Esophagus muscularis mucosa (tissue), 4 donors: Measurements from ENCODE around the gene LRRC30. TPM values are rescaled to one million over a fixed set of nuclear protein-coding genes. Genes with fewer than 3 reads are reported as not detected.

Experiments
- DNase-seq: peaks from one replicate; pipeline ENCODE4 v3.0.0-alpha.2; 2017; ENCODE audit errors: extremely low spot score
- H3K27ac ChIP-seq, 4 donors: fragments of 200-600 bp; sonication (generic); replicated peaks in 1 of 4; 1 replicate in 3 of 4; 2 replicates in 1 of 4; pipeline ENCODE4 v1.5.1; 2016 to 2019; ENCODE audit warnings: mild to moderate bottlenecking in 1 of 4
- H3K27me3 ChIP-seq, 4 donors: fragments of 200-600 bp; sonication (generic); one replicate each; pipeline versions ENCODE4 v1.5.1 to v1.6.0; 2016 to 2019
- H3K36me3 ChIP-seq, 4 donors: fragments of 200-600 bp; sonication (generic); one replicate each; pipeline ENCODE4 v1.5.1; 2016 to 2019
- H3K4me1 ChIP-seq, 4 donors: fragments of 200-600 bp; sonication (generic); one replicate each; pipeline ENCODE4 v1.5.1; 2016 to 2019
- H3K4me3 ChIP-seq, 4 donors: fragments of 200-600 bp; sonication (generic); 1 replicate in 2 of 4; 2 replicates in 2 of 4; pipeline ENCODE4 v1.5.1; 2016 to 2019; ENCODE audit warnings: mild to moderate bottlenecking in 4 of 4, moderate library complexity in 1 of 4
- H3K9me3 ChIP-seq, 4 donors: fragments of 200-600 bp; sonication (generic); 1 replicate in 3 of 4; 2 replicates in 1 of 4; pipeline ENCODE4 v1.5.1; 2016 to 2019
- EP300 ChIP-seq: sonication (generic); formaldehyde crosslinking; IDR thresholded peaks from one replicate; pipeline ENCODE4 v1.6.1; 2017; ENCODE audit warnings: antibody characterized with exemption
- POLR2A ChIP-seq: fragments of 450-650 bp; IDR thresholded peaks from one replicate; pipeline ENCODE4 v1.6.1; 2017; ENCODE audit warnings: antibody characterized with exemption, moderate library complexity, mild to moderate bottlenecking, low read depth
- POLR2AphosphoS5 ChIP-seq, 2 donors: sonication (generic); formaldehyde crosslinking; IDR thresholded peaks; one replicate each; pipeline ENCODE4 v1.6.1; 2017; ENCODE audit warnings: antibody characterized with exemption in 2 of 2
- WGBS: methylation state at CpG from one replicate; pipeline ENCODE4 v1.1.5; 2018; 5-methylcytosine and 5-hydroxymethylcytosine counted together
- intact Hi-C: fragments of 100-400 bp; cut with DNase I; formaldehyde crosslinking; loops from one replicate; pipeline ENCODE4 v1.15.1; 2023
- total RNA-seq, 4 donors: library from RNA; depleted of rRNA; stranded (reverse); fragments of >200 nt; gene quantifications; one replicate each; pipeline versions ENCODE4 v1.1.0 to v1.2.1, GENCODE V29; 2016
- TF ChIP-seq, protein P1 (sequence below), 3 experiments: fragments of 200-600 bp in 2 of 3; fragments of 450-650 bp in 1 of 3; sonication (generic) in 2 of 3; IDR thresholded peaks; one replicate each; pipeline ENCODE4 v1.5.1; 2017 to 2019; ENCODE audit warnings: antibody characterized with exemption in 3 of 3, mild to moderate bottlenecking in 2 of 3, moderate library complexity in 1 of 3

Gene LRRC30
- not detected for total RNA-seq

DNA sequence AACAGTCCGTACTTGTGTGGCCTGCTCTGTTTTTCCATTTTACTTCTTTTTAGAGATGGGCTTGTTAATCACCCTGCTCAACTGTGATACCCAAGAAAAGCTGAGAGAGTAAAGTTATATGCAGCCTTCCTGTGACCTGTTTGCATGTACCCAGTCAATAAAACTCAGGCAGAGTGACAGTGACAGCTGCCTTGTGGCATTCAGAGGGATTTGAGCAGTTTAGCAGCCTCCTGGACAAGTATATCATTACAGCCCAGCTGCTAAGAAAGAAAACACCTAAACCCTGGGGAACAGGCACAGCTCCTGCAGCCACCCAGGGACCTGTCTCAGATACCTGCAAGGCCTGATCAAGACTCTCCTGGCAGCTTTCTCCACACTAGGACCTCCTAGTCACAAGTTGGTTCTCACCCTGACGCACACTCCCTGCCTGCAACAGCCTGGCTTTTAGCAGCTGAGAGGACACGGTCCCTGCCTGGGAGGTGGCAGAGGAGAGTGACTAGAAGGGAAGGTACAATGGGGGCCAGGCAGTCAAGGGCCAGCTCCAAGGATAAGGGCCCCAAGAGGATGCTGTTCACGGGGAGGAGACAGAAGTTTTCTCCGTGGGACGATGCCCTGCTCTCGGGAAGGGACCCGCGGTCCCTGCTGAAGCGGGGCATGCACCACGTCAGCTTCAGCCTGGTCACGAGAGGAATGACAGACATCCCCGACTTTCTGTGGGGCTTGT lies at the start of gene LRRC30:
Gene LRRC30 (plus strand): TSS at position 464 of the 724 bp plus-strand sequence. CDS start 50 bp downstream, at position 514.
- Histone ChIP-seq H3K4me1 (peaks cover 0 to 15% (median 0%) of the 10 kb centered on the region in 4 donors), H3K27ac (no peak within 1 kb of the TSS), H3K36me3 (no peaks in the 10 kb centered on the region), H3K27me3 (peaks cover 0 to 6% (median 0%) of the 10 kb centered on the region in 4 donors), H3K4me3 (no peak within 1 kb of the TSS), H3K9me3 (no peaks in the 10 kb centered on the region)
- intact Hi-C loops: no loop called here
- WGBS: 92% methylated on average over 13 of the region's 13 CpGs
- TF ChIP-seq POLR2AphosphoS5 (IDR thresholded peaks at IDR 0.05) (no peak), POLR2A (peak; percentile 25)
- no peak for DNase-seq

DNA sequence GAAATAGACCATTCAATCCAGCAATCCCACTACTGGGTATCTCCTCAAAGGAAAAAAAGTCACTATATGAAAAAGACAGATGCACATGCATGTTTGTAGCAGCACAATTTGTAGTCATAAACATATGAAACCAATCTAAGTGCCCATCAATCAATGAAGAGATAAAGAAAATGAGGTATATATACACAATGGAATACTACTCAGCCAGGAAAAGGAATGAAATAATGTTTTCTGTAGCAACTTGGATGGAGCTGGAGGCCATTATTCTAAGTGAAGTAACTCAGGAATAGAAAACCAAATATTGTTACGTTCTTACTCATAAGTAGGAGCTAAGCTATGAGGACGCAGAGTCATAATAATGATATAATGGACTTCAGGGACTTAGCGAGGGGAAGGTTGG lies 45.2 kb upstream of the LRRC30 start:
- TF ChIP-seq, protein P1, sequence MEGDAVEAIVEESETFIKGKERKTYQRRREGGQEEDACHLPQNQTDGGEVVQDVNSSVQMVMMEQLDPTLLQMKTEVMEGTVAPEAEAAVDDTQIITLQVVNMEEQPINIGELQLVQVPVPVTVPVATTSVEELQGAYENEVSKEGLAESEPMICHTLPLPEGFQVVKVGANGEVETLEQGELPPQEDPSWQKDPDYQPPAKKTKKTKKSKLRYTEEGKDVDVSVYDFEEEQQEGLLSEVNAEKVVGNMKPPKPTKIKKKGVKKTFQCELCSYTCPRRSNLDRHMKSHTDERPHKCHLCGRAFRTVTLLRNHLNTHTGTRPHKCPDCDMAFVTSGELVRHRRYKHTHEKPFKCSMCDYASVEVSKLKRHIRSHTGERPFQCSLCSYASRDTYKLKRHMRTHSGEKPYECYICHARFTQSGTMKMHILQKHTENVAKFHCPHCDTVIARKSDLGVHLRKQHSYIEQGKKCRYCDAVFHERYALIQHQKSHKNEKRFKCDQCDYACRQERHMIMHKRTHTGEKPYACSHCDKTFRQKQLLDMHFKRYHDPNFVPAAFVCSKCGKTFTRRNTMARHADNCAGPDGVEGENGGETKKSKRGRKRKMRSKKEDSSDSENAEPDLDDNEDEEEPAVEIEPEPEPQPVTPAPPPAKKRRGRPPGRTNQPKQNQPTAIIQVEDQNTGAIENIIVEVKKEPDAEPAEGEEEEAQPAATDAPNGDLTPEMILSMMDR (IDR thresholded peaks at IDR 0.05): no peak
- TF ChIP-seq EP300 (no peak), POLR2A (no peak), POLR2AphosphoS5 (IDR thresholded peaks at IDR 0.05) (no peak)
- no peak overlapping the region for H3K4me3 ChIP-seq
- WGBS: 92% methylated on average over 3 of the region's 3 CpGs
- no peak for DNase-seq
- H3K27me3 ChIP-seq: no peaks in the 10 kb centered on the region
- intact Hi-C loops: no loop called here
- H3K9me3 ChIP-seq: peaks cover 0 to 4% (median 2%) of the 10 kb centered on the region in 4 donors
- no peak overlapping the region for H3K27ac ChIP-seq
- H3K36me3 ChIP-seq: no peaks in the 10 kb centered on the region
- H3K4me1 ChIP-seq: no peaks in the 10 kb centered on the region

DNA sequence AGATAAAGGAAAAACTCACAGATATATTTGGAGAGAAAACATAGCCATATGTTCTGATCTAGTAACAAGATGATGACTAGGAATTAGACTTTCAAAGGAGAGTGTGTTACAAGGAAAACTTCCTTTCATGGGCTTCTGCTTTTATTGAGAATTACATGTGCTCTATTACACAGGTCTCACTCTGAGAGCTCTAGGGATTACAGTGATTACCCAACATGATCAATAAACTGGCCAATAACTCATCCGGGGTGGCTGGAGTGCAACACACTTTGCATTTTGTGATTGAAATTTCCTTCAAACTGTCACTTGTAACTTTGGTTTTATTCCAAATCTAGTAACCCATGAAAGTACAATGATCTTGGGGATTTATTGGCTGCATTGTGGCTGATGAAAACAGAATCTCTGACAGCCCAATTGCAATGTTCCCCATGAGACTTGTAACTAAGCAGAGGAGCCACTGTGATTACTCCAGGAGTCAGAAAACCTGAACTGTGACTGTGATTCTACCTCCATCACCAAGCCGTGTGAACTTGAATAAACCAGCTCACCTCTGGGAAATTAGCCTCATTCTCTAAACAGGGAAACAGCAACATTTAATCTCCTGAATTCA lies 40.2 kb upstream of the LRRC30 start:
- no peaks in the 10 kb centered on the region for H3K4me1 ChIP-seq
- 75% methylated on average over 2 of the region's 2 CpGs for WGBS
- H3K9me3 ChIP-seq: no peaks in the 10 kb centered on the region
- no peaks in the 10 kb centered on the region for H3K36me3 ChIP-seq
- intact Hi-C loops: no loop called here
- DNase-seq: no peak
- no peak overlapping the region for H3K27ac ChIP-seq
- no peaks in the 10 kb centered on the region for H3K27me3 ChIP-seq
- H3K4me3 ChIP-seq: no peak overlapping the region
- TF ChIP-seq POLR2AphosphoS5 (IDR thresholded peaks at IDR 0.05) (no peak), POLR2A (no peak), EP300 (no peak)
- TF ChIP-seq, protein P1 (IDR thresholded peaks at IDR 0.05): no peak

DNA sequence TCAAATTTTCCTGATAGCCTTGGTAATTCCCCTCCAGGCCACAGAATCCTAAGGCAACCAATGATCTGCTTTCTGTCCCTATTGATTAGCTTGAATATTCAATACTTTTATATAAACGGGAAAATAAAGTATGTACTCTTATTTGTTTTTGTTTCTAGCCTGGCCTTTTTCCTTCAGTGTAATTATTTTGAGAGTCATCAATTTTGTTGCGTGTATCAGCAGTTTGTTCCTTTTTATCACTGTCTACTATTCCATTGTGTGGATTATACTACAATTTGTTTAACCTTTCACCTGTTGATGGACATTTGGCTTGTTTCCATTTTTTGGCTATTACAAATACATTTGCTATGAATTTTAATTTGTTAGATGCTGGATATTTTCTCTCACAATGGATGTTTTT lies 39.2 kb upstream of the LRRC30 start:
- no peaks in the 10 kb centered on the region for H3K36me3 ChIP-seq
- DNase-seq: no peak
- WGBS: 96% methylated on average over 2 of the region's 2 CpGs
- no peak overlapping the region for H3K27ac ChIP-seq
- peaks cover 0 to 4% (median 2%) of the 10 kb centered on the region in 4 donors for H3K4me1 ChIP-seq
- intact Hi-C loops: no loop called here
- H3K9me3 ChIP-seq: no peaks in the 10 kb centered on the region
- H3K4me3 ChIP-seq: no peak overlapping the region
- H3K27me3 ChIP-seq: no peaks in the 10 kb centered on the region
- TF ChIP-seq, protein P1 (IDR thresholded peaks at IDR 0.05): no peak

DNA sequence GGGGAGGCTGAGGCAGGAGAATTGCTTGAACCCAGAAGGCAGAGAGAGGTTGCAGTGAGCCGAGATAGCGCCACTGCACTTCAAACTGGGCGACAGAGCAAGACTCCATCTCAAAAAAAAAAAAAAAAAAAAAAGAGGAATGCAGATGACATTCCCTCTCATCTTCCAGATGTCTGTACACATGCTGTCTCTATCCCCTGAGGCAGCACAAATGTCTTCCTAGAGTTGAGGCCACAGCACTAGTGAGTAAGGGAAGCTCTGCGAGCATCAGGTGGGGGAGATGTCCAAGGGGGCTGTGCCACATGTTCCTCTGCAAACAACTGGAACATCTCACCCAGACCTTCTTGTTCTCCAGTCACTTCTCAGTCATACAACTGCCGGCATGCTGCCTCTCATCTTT lies 35.6 kb upstream of the LRRC30 start:
- no peak for DNase-seq
- Histone ChIP-seq H3K4me3 (no peak overlapping the region), H3K9me3 (no peaks in the 10 kb centered on the region), H3K27ac (no peak overlapping the region), H3K27me3 (no peaks in the 10 kb centered on the region), H3K4me1 (peaks cover 0 to 11% (median 5%) of the 10 kb centered on the region in 4 donors), H3K36me3 (no peaks in the 10 kb centered on the region)
- intact Hi-C loops: no loop called here
- WGBS: 98% methylated on average over 5 of the region's 5 CpGs
- TF ChIP-seq POLR2AphosphoS5 (IDR thresholded peaks at IDR 0.05): no peak
- TF ChIP-seq EP300: no peak
- TF ChIP-seq, protein P1 (IDR thresholded peaks at IDR 0.05): no peak
- TF ChIP-seq POLR2A: no peak
